ENCODE results near the gene HOXA6. TPM values are rescaled to one million over a fixed set of nuclear protein-coding genes. Genes with fewer than 3 reads are reported as not detected.

HOXA6 gene
- total and polyA plus RNA-seq, 2 donors (not counting 1 experiment from before 2014, with no cell fraction given): 0.18 to 0.49 TPM

DNA sequence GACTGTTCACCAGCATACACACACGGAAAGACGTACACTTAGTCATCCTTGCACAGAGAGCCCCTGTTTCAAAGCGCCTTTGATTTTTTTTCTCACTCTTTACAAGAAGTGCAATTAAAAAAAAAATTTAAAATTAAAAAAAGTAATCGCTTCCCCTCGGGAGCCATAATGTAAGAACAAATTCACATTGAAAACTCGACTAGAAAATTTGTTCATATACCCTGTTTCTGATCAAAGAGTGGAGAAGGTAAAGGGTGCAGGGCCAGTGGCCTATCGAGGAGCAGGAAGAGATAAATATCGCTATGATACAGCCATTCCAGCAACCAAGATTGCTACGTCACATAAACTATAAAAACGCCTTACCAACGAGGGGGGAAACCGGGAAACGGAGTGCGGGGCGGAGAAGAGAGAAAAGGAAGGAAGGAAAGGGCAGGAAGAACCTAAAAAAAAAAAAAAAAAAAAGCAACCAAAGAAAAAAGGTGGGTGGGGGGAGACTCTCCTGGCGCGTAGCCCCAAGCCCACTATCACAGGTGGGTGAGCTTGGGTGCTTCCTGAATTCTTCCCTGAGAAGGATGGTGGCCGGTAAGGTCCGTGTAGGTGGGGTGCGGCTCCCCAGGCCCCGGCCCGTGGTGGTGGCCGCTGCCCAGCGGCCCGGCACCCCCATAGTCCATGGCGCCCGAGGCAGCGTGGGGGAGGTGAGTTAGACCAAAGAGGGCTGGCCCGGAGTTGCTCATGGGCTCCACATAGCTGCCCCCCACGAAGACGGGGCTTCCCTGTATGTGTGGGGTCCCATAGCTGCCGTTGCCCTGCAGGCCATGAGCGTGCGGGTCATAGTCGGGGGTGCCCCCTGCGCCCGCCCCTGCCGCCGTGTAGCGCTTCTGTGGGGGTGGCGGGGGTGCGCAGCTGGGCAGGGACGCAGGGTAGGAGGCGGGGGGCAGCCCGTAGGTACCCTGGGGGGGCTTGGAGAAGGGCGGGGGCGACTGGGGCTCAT lies 39.9 kb downstream of the HOXA6 start:
- H3K36me3 ChIP-seq (replicated peaks in 1 of 2; ENCODE audit: control extremely low read depth in 1 of 2, control insufficient read depth in 1 of 2, extremely low read depth in 1 of 2, insufficient read depth in 2 of 2, low read length in 1 of 2): no peaks in the 10 kb centered on the region
- H3K79me2 ChIP-seq (ENCODE audit: control insufficient read depth, insufficient read depth, low read length): no peaks in the 10 kb centered on the region
- Mint-ChIP-seq H3K27ac (no peak overlapping the region), H3K27me3 (peaks cover 36% of the 10 kb centered on the region), H3K4me3 (no peak overlapping the region), H3K9me3 (ENCODE audit: insufficient read depth) (no peaks in the 10 kb centered on the region), H3K4me1 (peaks cover 9% of the 10 kb centered on the region)
- H3K9me3 ChIP-seq (ENCODE audit: control extremely low read depth in 1 of 3, control insufficient read depth in 2 of 3, insufficient read depth in 1 of 3, low read length in 2 of 3): peaks cover 0 to 32% (median 0%) of the 10 kb centered on the region in 3 donors
- H3K27me3 ChIP-seq (replicated peaks in 1 of 4; ENCODE audit: control extremely low read depth in 1 of 4, control insufficient read depth in 3 of 4, insufficient read depth in 4 of 4, low read length in 3 of 4): peaks cover 0 to 31% (median 20%) of the 10 kb centered on the region in 4 experiments
- ATAC-seq (ENCODE audit: low read depth): no peak
- 95% methylated on average over 29 of the region's 47 CpGs for WGBS (ENCODE audit: insufficient coverage)
- ChIA-PET CTCF (no interaction called here), POLR2A (no interaction called here)
- H3K9ac ChIP-seq (ENCODE audit: low read length): no peak overlapping the region
- no peak overlapping the region for H3K27ac ChIP-seq (ENCODE audit: low read length in 2 of 2)
- no peak for TF ChIP-seq EZH2 (IDR thresholded peaks at IDR 0.05; ENCODE audit: borderline replicate concordance, insufficient read depth, low read depth, low read length, poor library complexity, severe bottlenecking)
- no peak for TF ChIP-seq CTCF (IDR thresholded peaks at IDR 0.05)
- peaks cover 3 to 9% of the 10 kb centered on the region in 2 donors for H3K4me1 ChIP-seq (ENCODE audit: control insufficient read depth in 2 of 2, insufficient read depth in 2 of 2, low read length in 2 of 2)
- H4K20me1 ChIP-seq (ENCODE audit: control insufficient read depth, insufficient read depth, low read length, poor library complexity, severe bottlenecking): no peaks in the 10 kb centered on the region
- no peak overlapping the region for H3K4me3 ChIP-seq (ENCODE audit: control extremely low read depth in 1 of 5, extremely low read depth in 1 of 5, insufficient read depth in 1 of 5, low read depth in 2 of 5, low read length in 4 of 5)
- intact Hi-C loops (cut with micrococcal nuclease): no loop called here
- DNase-seq: no peak
- no peak overlapping the region for H2AFZ ChIP-seq (ENCODE audit: insufficient read depth, low read depth, low read length, poor library complexity, severe bottlenecking)
- no peak overlapping the region for H3K4me2 ChIP-seq (replicated peaks; ENCODE audit: low read depth, low read length, poor library complexity, severe bottlenecking)

- POLR2A ChIA-PET: no interaction called here
- Histone ChIP-seq H3K36me3 (replicated peaks in 1 of 2; ENCODE audit: control extremely low read depth in 1 of 2, control insufficient read depth in 1 of 2, extremely low read depth in 1 of 2, insufficient read depth in 2 of 2, low read length in 1 of 2) (no peaks in the 10 kb centered on the region), H3K9ac (ENCODE audit: low read length) (no peak overlapping the region), H3K79me2 (ENCODE audit: control insufficient read depth, insufficient read depth, low read length) (no peaks in the 10 kb centered on the region), H3K27ac (ENCODE audit: low read length in 2 of 2) (no peak overlapping the region), H2AFZ (ENCODE audit: insufficient read depth, low read depth, low read length, poor library complexity, severe bottlenecking) (no peak overlapping the region), H3K4me1 (ENCODE audit: control insufficient read depth in 2 of 2, insufficient read depth in 2 of 2, low read length in 2 of 2) (peaks cover 10 to 17% of the 10 kb centered on the region in 2 donors), H3K27me3 (replicated peaks in 1 of 4; ENCODE audit: control extremely low read depth in 1 of 4, control insufficient read depth in 3 of 4, insufficient read depth in 4 of 4, low read length in 3 of 4) (peaks cover 0 to 38% (median 27%) of the 10 kb centered on the region in 4 experiments), H3K9me3 (ENCODE audit: control extremely low read depth in 1 of 3, control insufficient read depth in 2 of 3, insufficient read depth in 1 of 3, low read length in 2 of 3) (peaks cover 0 to 36% (median 0%) of the 10 kb centered on the region in 3 donors), H4K20me1 (ENCODE audit: control insufficient read depth, insufficient read depth, low read length, poor library complexity, severe bottlenecking) (no peaks in the 10 kb centered on the region), H3K4me3 (ENCODE audit: control extremely low read depth in 1 of 5, extremely low read depth in 1 of 5, insufficient read depth in 1 of 5, low read depth in 2 of 5, low read length in 4 of 5) (no peak overlapping the region), H3K4me2 (replicated peaks; ENCODE audit: low read depth, low read length, poor library complexity, severe bottlenecking) (no peak overlapping the region)
- CTCF ChIA-PET: interaction anchor here (1.0 kb wide), 1 partner anchor 33 kb away, joined by 3 read pairs; no protein-coding TSS in a partner anchor
- 96% methylated on average over 3 of the region's 14 CpGs for WGBS (ENCODE audit: insufficient coverage)
- intact Hi-C loops (cut with micrococcal nuclease): no loop called here
- peaks cover 15% of the 10 kb centered on the region for H3K4me1 Mint-ChIP-seq
- no peak overlapping the region for H3K4me3 Mint-ChIP-seq
- H3K27ac Mint-ChIP-seq: no peak overlapping the region
- TF ChIP-seq EZH2 (IDR thresholded peaks at IDR 0.05; ENCODE audit: borderline replicate concordance, insufficient read depth, low read depth, low read length, poor library complexity, severe bottlenecking): no peak
- no peak for TF ChIP-seq CTCF (IDR thresholded peaks at IDR 0.05)
- DNase-seq (no peak), ATAC-seq (ENCODE audit: low read depth) (no peak)
- H3K9me3 Mint-ChIP-seq (ENCODE audit: insufficient read depth): no peaks in the 10 kb centered on the region
- H3K27me3 Mint-ChIP-seq: peaks cover 43% of the 10 kb centered on the region
Measured at GRCh38 chr7:27106901-27107240, 40.7 kb downstream of the HOXA6 start.

All from B cell (primary cell).